ENCODE data around the gene LINGO3. TPM values are rescaled to one million over a fixed set of nuclear protein-coding genes. Genes with fewer than 3 reads are reported as not detected.

The LINGO3 gene
- polyA plus RNA-seq, 3 donors: 0.08 to 2.8 (median 2.2) TPM

DNA sequence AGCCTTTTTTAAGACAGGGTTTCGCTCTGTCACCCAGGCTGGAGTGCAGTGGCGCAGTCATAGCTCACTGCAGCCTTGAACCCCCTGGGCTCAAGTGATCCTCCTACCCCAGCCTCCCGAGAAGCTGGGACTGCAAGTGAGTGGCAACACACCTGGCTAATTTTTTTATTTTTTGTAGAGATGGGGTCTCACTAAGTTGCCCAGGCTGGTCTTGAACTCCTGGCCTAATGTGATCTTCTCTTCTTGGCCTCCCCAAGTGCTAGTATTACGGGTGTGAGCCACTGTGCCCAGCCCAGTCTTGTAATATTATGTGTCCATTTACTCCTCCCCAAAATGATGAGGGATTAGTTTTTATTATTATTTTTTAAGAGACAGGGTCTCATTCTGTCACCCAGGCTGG is 3.1 kb upstream of the LINGO3 start:
- DNase-seq: no peak

DNA sequence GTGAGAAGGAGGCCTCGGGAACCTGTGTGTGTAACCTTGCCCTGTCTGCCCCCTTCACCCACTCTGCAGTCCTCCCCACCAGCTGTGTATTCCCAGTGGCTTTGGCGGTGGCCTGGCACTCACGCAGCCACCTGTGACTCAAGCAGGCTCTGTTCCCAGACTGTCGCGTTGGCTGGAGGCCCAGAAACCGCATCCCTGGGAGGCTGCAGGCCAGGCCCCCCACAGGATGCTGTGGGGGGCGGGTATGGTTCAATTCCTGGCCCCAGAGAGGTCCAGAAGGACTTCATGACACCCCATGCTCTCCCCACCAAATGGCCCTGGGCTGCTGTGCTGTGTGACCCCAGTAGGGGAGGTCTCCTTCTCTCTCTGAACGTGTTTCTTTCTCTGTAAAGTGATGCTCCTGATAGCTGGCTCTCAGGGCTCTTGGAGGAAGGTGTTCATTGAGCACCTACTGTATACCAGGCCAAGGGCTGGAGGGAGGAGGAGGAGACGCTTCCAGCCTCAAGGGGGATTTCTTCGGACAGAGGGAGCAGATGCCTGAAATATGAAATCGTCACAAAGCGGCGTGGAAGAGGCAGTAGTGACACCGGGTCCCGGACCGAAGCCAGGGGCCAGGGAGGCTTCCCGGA is 1.9 kb upstream of the LINGO3 start:
- Mint-ChIP-seq H3K4me1 (peaks cover 15% of the 10 kb centered on the region), H3K36me3 (peaks cover 5% of the 10 kb centered on the region in 2 donors), H3K27me3 (ENCODE audit: low read depth in 3 of 3) (peaks cover 67 to 87% (median 87%) of the 10 kb centered on the region in 3 donors), H3K4me3 (peak overlapping the region in 1 of 2 donors; percentile 70), H3K27ac (no peak overlapping the region), H3K9me3 (peaks cover 4 to 35% (median 19%) of the 10 kb centered on the region in 7 donors)
- Histone ChIP-seq H2AFZ (ENCODE audit: insufficient read depth, low read depth, low read length, poor library complexity, severe bottlenecking) (no peak overlapping the region), H4K20me1 (ENCODE audit: insufficient read depth, low read length) (no peaks in the 10 kb centered on the region), H3K9ac (ENCODE audit: insufficient read depth, low read length, poor library complexity, severe bottlenecking) (no peak overlapping the region), H3K36me3 (replicated peaks in 1 of 2; ENCODE audit: control insufficient read depth in 1 of 2, insufficient read depth in 2 of 2, low read length in 2 of 2) (no peaks in the 10 kb centered on the region), H3K4me3 (replicated peaks in 1 of 3; ENCODE audit: low read depth in 2 of 3, low read length in 3 of 3) (no peak overlapping the region), H3K27ac (ENCODE audit: low read depth in 1 of 2, low read length in 2 of 2) (no peak overlapping the region), H3K79me2 (ENCODE audit: insufficient read depth, low read length) (no peaks in the 10 kb centered on the region), H3K4me1 (ENCODE audit: control insufficient read depth in 1 of 2, insufficient read depth in 2 of 2, low read length in 2 of 2) (peaks cover 5 to 22% of the 10 kb centered on the region in 2 donors), H3K9me3 (replicated peaks in 1 of 2; ENCODE audit: control insufficient read depth in 1 of 2, insufficient read depth in 1 of 2, low read length in 2 of 2) (peaks cover 4 to 7% of the 10 kb centered on the region in 2 donors), H3K4me2 (replicated peaks; ENCODE audit: extremely low read depth, low read length, poor library complexity, severe bottlenecking) (no peak overlapping the region), H3K27me3 (ENCODE audit: control insufficient read depth in 2 of 2, insufficient read depth in 2 of 2, low read length in 2 of 2) (peaks cover 25 to 69% of the 10 kb centered on the region in 2 donors)
- TF ChIP-seq, protein P1, sequence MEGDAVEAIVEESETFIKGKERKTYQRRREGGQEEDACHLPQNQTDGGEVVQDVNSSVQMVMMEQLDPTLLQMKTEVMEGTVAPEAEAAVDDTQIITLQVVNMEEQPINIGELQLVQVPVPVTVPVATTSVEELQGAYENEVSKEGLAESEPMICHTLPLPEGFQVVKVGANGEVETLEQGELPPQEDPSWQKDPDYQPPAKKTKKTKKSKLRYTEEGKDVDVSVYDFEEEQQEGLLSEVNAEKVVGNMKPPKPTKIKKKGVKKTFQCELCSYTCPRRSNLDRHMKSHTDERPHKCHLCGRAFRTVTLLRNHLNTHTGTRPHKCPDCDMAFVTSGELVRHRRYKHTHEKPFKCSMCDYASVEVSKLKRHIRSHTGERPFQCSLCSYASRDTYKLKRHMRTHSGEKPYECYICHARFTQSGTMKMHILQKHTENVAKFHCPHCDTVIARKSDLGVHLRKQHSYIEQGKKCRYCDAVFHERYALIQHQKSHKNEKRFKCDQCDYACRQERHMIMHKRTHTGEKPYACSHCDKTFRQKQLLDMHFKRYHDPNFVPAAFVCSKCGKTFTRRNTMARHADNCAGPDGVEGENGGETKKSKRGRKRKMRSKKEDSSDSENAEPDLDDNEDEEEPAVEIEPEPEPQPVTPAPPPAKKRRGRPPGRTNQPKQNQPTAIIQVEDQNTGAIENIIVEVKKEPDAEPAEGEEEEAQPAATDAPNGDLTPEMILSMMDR (IDR thresholded peaks at IDR 0.05): no peak
- 88% methylated on average over 10 of the region's 17 CpGs for WGBS (ENCODE audit: insufficient coverage)
- intact Hi-C loops (cut with micrococcal nuclease): no loop called here
- DNase-seq: no peak

More for the DNA sequence above, 3.1 kb upstream of the LINGO3 start:
- no peak overlapping the region for H3K4me2 ChIP-seq (replicated peaks; ENCODE audit: extremely low read depth, low read length, poor library complexity, severe bottlenecking)
- peaks cover 20 to 56% of the 10 kb centered on the region in 2 donors for H3K27me3 ChIP-seq (ENCODE audit: control insufficient read depth in 2 of 2, insufficient read depth in 2 of 2, low read length in 2 of 2)
- H4K20me1 ChIP-seq (ENCODE audit: insufficient read depth, low read length): no peaks in the 10 kb centered on the region
- no peak overlapping the region for H3K27ac ChIP-seq (ENCODE audit: low read depth in 1 of 2, low read length in 2 of 2)
- H3K4me1 ChIP-seq (ENCODE audit: control insufficient read depth in 1 of 2, insufficient read depth in 2 of 2, low read length in 2 of 2): peaks cover 16 to 34% of the 10 kb centered on the region in 2 donors
- H3K9me3 Mint-ChIP-seq: peaks cover 8 to 45% (median 24%) of the 10 kb centered on the region in 7 donors
- TF ChIP-seq, protein P1 (IDR thresholded peaks at IDR 0.05): no peak
- no peak overlapping the region for H2AFZ ChIP-seq (ENCODE audit: insufficient read depth, low read depth, low read length, poor library complexity, severe bottlenecking)
- H3K79me2 ChIP-seq (ENCODE audit: insufficient read depth, low read length): no peaks in the 10 kb centered on the region
- no peaks in the 10 kb centered on the region for H3K36me3 ChIP-seq (replicated peaks in 1 of 2; ENCODE audit: control insufficient read depth in 1 of 2, insufficient read depth in 2 of 2, low read length in 2 of 2)
- intact Hi-C loops (cut with micrococcal nuclease): no loop called here
- peaks cover 55 to 76% (median 74%) of the 10 kb centered on the region in 3 donors for H3K27me3 Mint-ChIP-seq (ENCODE audit: low read depth in 3 of 3)
- H3K4me3 Mint-ChIP-seq: no peak overlapping the region
- peaks cover 25% of the 10 kb centered on the region for H3K4me1 Mint-ChIP-seq
- no peak overlapping the region for H3K4me3 ChIP-seq (replicated peaks in 1 of 3; ENCODE audit: low read depth in 2 of 3, low read length in 3 of 3)
- 100% methylated on average over 1 of the region's 4 CpGs for WGBS (ENCODE audit: insufficient coverage)
- peaks cover 5 to 9% of the 10 kb centered on the region in 2 donors for H3K36me3 Mint-ChIP-seq
- H3K27ac Mint-ChIP-seq: no peak overlapping the region
- no peak overlapping the region for H3K9ac ChIP-seq (ENCODE audit: insufficient read depth, low read length, poor library complexity, severe bottlenecking)
- H3K9me3 ChIP-seq (replicated peaks in 1 of 2; ENCODE audit: control insufficient read depth in 1 of 2, insufficient read depth in 1 of 2, low read length in 2 of 2): peaks cover 3 to 10% of the 10 kb centered on the region in 2 donors

All from CD14-positive monocyte (primary cell).